CD14-positive monocyte (primary cell): ENCODE data around the gene SPG7. TPM values are rescaled to one million over a fixed set of nuclear protein-coding genes. Genes with fewer than 3 reads are reported as not detected.
A peak's percentile ranks its signal among the peaks of the same experiment; 100 is the strongest.
"Not testable (repeated sequence)": the region's sequence is repeated elsewhere in the genome, so short reads cannot be mapped to it uniquely, and the experiment has no call there.

Source experiments
- DNase-seq, 3 donors: peaks; one replicate each; pipeline ENCODE4 v3.0.0-alpha.2; 2011 to 2022
- H2AFZ ChIP-seq: 2 replicates; pipeline ENCODE4 v1.6.0; 2012; ENCODE audit warnings: mild to moderate bottlenecking, low read depth, low read length, inconsistent platforms; ENCODE audit not compliant: insufficient read depth, poor library complexity, severe bottlenecking
- H3K27ac ChIP-seq, 2 donors: 1 replicate in 1 of 2; 2 replicates in 1 of 2; pipeline ENCODE4 v1.5.1; 2012 to 2013; ENCODE audit warnings: low read length in 2 of 2, control low read depth in 1 of 2, inconsistent platforms in 1 of 2, low read depth in 1 of 2, mild to moderate bottlenecking in 1 of 2
- H3K27me3 ChIP-seq, 2 donors: one replicate each; pipeline versions ENCODE4 v1.6.0 to v1.6.1; 2011 to 2013; ENCODE audit warnings: low read length in 2 of 2; ENCODE audit not compliant: control insufficient read depth in 2 of 2, insufficient read depth in 2 of 2
- H3K36me3 ChIP-seq, 2 donors: replicated peaks in 1 of 2; 1 replicate in 1 of 2; 2 replicates in 1 of 2; pipeline versions ENCODE4 v1.5.1 to v1.6.1; 2012 to 2013; ENCODE audit warnings: low read length in 2 of 2, control low read depth in 1 of 2, inconsistent platforms in 1 of 2, mild to moderate bottlenecking in 1 of 2; ENCODE audit not compliant: insufficient read depth in 2 of 2, control insufficient read depth in 1 of 2
- H3K4me1 ChIP-seq, 2 donors: 1 replicate in 1 of 2; 2 replicates in 1 of 2; pipeline versions ENCODE4 v1.5.1 to v1.6.1; 2012 to 2013; ENCODE audit warnings: low read length in 2 of 2, control low read depth in 1 of 2, inconsistent platforms in 1 of 2, mild to moderate bottlenecking in 1 of 2, moderate library complexity in 1 of 2; ENCODE audit not compliant: insufficient read depth in 2 of 2, control insufficient read depth in 1 of 2
- H3K4me2 ChIP-seq: replicated peaks from 2 replicates; pipeline ENCODE3; 2012; ENCODE audit warnings: low read length, moderate library complexity, mild to moderate bottlenecking; ENCODE audit not compliant: poor library complexity, severe bottlenecking; ENCODE audit errors: extremely low read depth
- H3K4me3 ChIP-seq, 3 experiments: fragments of 200-600 bp in 1 of 3; sonication (generic) in 1 of 3; replicated peaks in 1 of 3; 1 replicate in 2 of 3; 2 replicates in 1 of 3; pipeline ENCODE4 v1.5.1; 2011 to 2013; ENCODE audit warnings: low read length in 3 of 3, mild to moderate bottlenecking in 3 of 3, control low read depth in 2 of 3, low read depth in 2 of 3, inconsistent platforms in 1 of 3, moderate library complexity in 1 of 3
- H3K79me2 ChIP-seq: 2 replicates; pipeline ENCODE4 v1.6.0; 2012; ENCODE audit warnings: mild to moderate bottlenecking, control low read depth, inconsistent platforms, low read length, moderate library complexity; ENCODE audit not compliant: insufficient read depth
- H3K9ac ChIP-seq: 2 replicates; pipeline ENCODE4 v1.6.0; 2017; ENCODE audit warnings: low read length, mild to moderate bottlenecking; ENCODE audit not compliant: insufficient read depth, poor library complexity, severe bottlenecking
- H3K9me3 ChIP-seq, 2 donors: replicated peaks in 1 of 2; 1 replicate in 1 of 2; 2 replicates in 1 of 2; pipeline versions ENCODE4 v1.5.1 to v1.6.1; 2012 to 2013; ENCODE audit warnings: low read length in 2 of 2, control low read depth in 1 of 2; ENCODE audit not compliant: control insufficient read depth in 1 of 2, insufficient read depth in 1 of 2
- H4K20me1 ChIP-seq: 2 replicates; pipeline ENCODE4 v1.6.0; 2012; ENCODE audit warnings: mild to moderate bottlenecking, low read length, control low read depth, moderate library complexity; ENCODE audit not compliant: insufficient read depth
- H3K27ac Mint-ChIP-seq, 7 donors: one replicate each; pipeline ENCODE4 v1.8.0; 2020; ENCODE audit warnings: mild to moderate bottlenecking in 7 of 7, mixed read lengths in 7 of 7, moderate library complexity in 6 of 7, inconsistent platforms in 2 of 7
- H3K27me3 Mint-ChIP-seq, 3 donors: one replicate each; pipeline ENCODE4 v1.8.0; 2021 to 2022; ENCODE audit warnings: low read depth in 3 of 3, mild to moderate bottlenecking in 3 of 3, mixed read lengths in 3 of 3, moderate library complexity in 3 of 3, inconsistent platforms in 1 of 3
- H3K36me3 Mint-ChIP-seq, 2 donors: one replicate each; pipeline ENCODE4 v1.8.0; 2020; ENCODE audit warnings: mixed read lengths in 2 of 2, inconsistent platforms in 1 of 2, mild to moderate bottlenecking in 1 of 2
- H3K4me1 Mint-ChIP-seq: one replicate; pipeline ENCODE4 v1.8.0; 2020; ENCODE audit warnings: mild to moderate bottlenecking, mixed read lengths
- H3K4me3 Mint-ChIP-seq, 2 donors: one replicate each; pipeline ENCODE4 v1.8.0; 2020; ENCODE audit warnings: mild to moderate bottlenecking in 2 of 2, mixed read lengths in 2 of 2, moderate library complexity in 1 of 2
- H3K9me3 Mint-ChIP-seq, 7 donors: one replicate each; pipeline ENCODE4 v1.8.0; 2020 to 2022; ENCODE audit warnings: mixed read lengths in 7 of 7, mild to moderate bottlenecking in 6 of 7, moderate library complexity in 6 of 7, inconsistent platforms in 2 of 7
- CTCF ChIP-seq: fragments of 200-600 bp; IDR thresholded peaks from one replicate; pipeline ENCODE4 v1.8.0; 2022; ENCODE audit warnings: antibody characterized with exemption, mild to moderate bottlenecking
- WGBS: methylation state at CpG from one replicate; pipeline ENCODE4 v1.1.5; 2013; ENCODE audit warnings: missing lambda C conversion rate; ENCODE audit not compliant: insufficient coverage; 5-methylcytosine and 5-hydroxymethylcytosine counted together
- intact Hi-C, 2 donors: fragments of 100-400 bp; cut with micrococcal nuclease; formaldehyde crosslinking; loops; one replicate each; pipeline versions ENCODE4 v1.15.0 to v1.15.1; 2023
- polyA plus RNA-seq, 3 donors: library from polyadenylated mRNA; depleted of rRNA in 1 of 3; unstranded in 2 of 3; stranded (reverse) in 1 of 3; fragments of 300-500 nt in 2 of 3; fragments of >200 nt in 1 of 3; fragmentation: Illumina TruSeq in 2 of 3; gene quantifications; 1 replicate in 2 of 3; 2 replicates in 1 of 3; pipeline ENCODE4 v1.2.3, GENCODE V29; 2012 to 2021

The SPG7 gene
- polyA plus RNA-seq, 3 donors, result 30.3 to 120 (median 34.4) TPM

DNA sequence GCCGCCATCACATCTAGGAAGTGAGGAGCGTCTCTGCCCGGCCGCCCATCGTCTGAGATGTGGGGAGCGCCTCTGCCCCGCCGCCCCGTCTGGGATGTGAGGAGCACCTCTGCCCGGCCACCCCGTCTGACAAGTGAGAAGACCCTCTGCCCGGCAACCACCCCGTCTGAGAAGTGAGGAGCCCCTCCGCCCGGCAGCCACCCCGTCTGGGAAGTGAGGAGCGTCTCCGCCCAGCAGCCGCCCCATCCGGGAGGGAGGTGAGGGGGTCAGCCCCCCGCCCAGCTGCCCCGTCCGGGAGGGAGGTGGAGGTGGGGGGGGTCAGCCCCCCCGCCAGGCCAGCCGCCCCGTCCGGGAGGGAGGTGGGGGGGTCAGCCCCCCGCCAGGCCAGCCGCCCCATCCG, 45.6 kb upstream of the SPG7 start:
- H3K4me2 ChIP-seq, H3K9me3 ChIP-seq, DNase-seq, intact Hi-C loops, H3K4me3 Mint-ChIP-seq, H3K4me1 ChIP-seq, H3K27me3 ChIP-seq, H3K27me3 Mint-ChIP-seq, H3K27ac ChIP-seq, H2AFZ ChIP-seq, H3K4me3 ChIP-seq, H3K9ac ChIP-seq, H3K9me3 Mint-ChIP-seq: not testable (repeated sequence)
- H3K79me2 ChIP-seq, result peaks cover 97% of the 10 kb centered on the region
- peak overlapping the region in 1 of 7 donors; percentile 55 for H3K27ac Mint-ChIP-seq
- peaks cover 2 to 11% of the 10 kb centered on the region in 2 donors for H3K36me3 ChIP-seq
- peaks cover 97% of the 10 kb centered on the region for H4K20me1 ChIP-seq
- H3K4me1 Mint-ChIP-seq, result peaks cover 26% of the 10 kb centered on the region
- peaks cover 12 to 31% of the 10 kb centered on the region in 2 donors for H3K36me3 Mint-ChIP-seq
- WGBS, result 98% methylated on average over 8 of the region's 30 CpGs

DNA sequence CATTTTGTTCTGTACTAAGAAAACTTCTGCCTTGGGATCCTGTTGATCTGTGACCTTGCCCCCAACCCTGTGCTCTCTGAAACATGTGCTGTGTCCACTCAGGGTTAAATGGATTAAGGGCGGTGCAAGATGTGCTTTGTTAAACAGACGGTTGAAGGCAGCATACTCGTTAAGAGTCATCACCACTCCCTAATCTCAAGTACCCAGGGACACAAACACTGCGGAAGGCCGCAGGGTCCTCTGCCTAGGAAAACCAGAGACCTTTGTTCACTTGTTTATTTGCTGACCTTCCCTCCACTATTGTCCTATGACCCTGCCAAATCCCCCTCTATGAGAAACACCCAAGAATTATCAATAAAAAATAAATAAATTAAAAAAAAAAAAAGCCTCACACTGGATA, 44.9 kb upstream of the SPG7 start:
- H3K36me3 ChIP-seq, result peaks cover 2 to 17% of the 10 kb centered on the region in 2 donors
- WGBS, result no CpG with 5 or more reads among the region's 5 CpGs
- DNase-seq, H3K27me3 Mint-ChIP-seq, H3K27me3 ChIP-seq, H3K4me3 ChIP-seq, H3K27ac Mint-ChIP-seq, H3K9me3 ChIP-seq, H3K27ac ChIP-seq, H3K4me3 Mint-ChIP-seq, intact Hi-C loops, H2AFZ ChIP-seq, H3K9ac ChIP-seq, H3K4me1 ChIP-seq, H3K9me3 Mint-ChIP-seq, H3K4me2 ChIP-seq: not testable (repeated sequence)
- peaks cover 97% of the 10 kb centered on the region for H4K20me1 ChIP-seq
- Mint-ChIP-seq H3K4me1 (peaks cover 26% of the 10 kb centered on the region), H3K36me3 (peaks cover 10 to 36% of the 10 kb centered on the region in 2 donors)
- peaks cover 97% of the 10 kb centered on the region for H3K79me2 ChIP-seq

- Mint-ChIP-seq H3K4me1 (peaks cover 39% of the 10 kb centered on the region), H3K4me3 (no peak overlapping the region), H3K36me3 (peaks cover 8 to 22% of the 10 kb centered on the region in 2 donors), H3K27ac (peak overlapping the region in 3 of 7 donors; percentile 8 to 28 (median 21)), H3K27me3 (peaks cover 0 to 2% (median 0%) of the 10 kb centered on the region in 3 donors), H3K9me3 (no peaks in the 10 kb centered on the region)
- no peak overlapping the region for H2AFZ ChIP-seq
- peak overlapping the region in 1 of 2 donors; percentile 2 for H3K27ac ChIP-seq
- H3K4me1 ChIP-seq, result peaks cover 14 to 29% of the 10 kb centered on the region in 2 donors
- peaks cover 2 to 22% of the 10 kb centered on the region in 2 donors for H3K36me3 ChIP-seq
- no peak for DNase-seq
- no peak overlapping the region for H3K9ac ChIP-seq
- WGBS, result 92% methylated on average over 3 of the region's 5 CpGs
- TF ChIP-seq CTCF, result no peak
- H3K4me3 ChIP-seq, result no peak overlapping the region
- peaks cover 97% of the 10 kb centered on the region for H3K79me2 ChIP-seq
- no peaks in the 10 kb centered on the region for H3K9me3 ChIP-seq
- intact Hi-C loops, result no loop called here
- peaks cover 97% of the 10 kb centered on the region for H4K20me1 ChIP-seq
- H3K4me2 ChIP-seq, result no peak overlapping the region
- H3K27me3 ChIP-seq, result no peaks in the 10 kb centered on the region
Observed at GRCh38 chr16:89466920-89467319, 41.3 kb upstream of the SPG7 start.
